H1 (cell line): ENCODE results near the gene BAAT. TPM values are rescaled to one million over a fixed set of nuclear protein-coding genes. Genes with fewer than 3 reads are reported as not detected.

Experiments
- GTF2F1 ChIP-seq: IDR thresholded peaks from 2 replicates; pipeline ENCODE4 v1.6.1; 2012; ENCODE audit warnings: low read depth, low read length, improper control_type of control experiment, borderline replicate concordance
- RFX5 ChIP-seq: IDR thresholded peaks from 2 replicates; pipeline ENCODE4 v1.6.1; 2011; ENCODE audit warnings: low read depth, low read length, improper control_type of control experiment, borderline replicate concordance
- RNF2 ChIP-seq: fragments of 200-900, 300-1000 bp; sonication (generic); IDR thresholded peaks from 2 replicates; pipeline ENCODE4 v1.7.1; 2016; ENCODE audit warnings: borderline replicate concordance, low read depth, mild to moderate bottlenecking, antibody characterized with exemption, low read length; ENCODE audit not compliant: poor library complexity, severe bottlenecking; ENCODE audit errors: missing control alignments
- SUZ12 ChIP-seq: fragments of 200-600 bp; sonication (generic); IDR thresholded peaks from 2 replicates; pipeline ENCODE4 v1.6.1; 2012; ENCODE audit warnings: mild to moderate bottlenecking, inconsistent platforms, low read length, moderate library complexity, mixed read lengths
- YY1 ChIP-seq: IDR thresholded peaks from 2 replicates; pipeline ENCODE4 v1.6.1; 2011; ENCODE audit warnings: low read depth, mild to moderate bottlenecking, low read length
- polyA plus RNA-seq, 7 experiments: library from polyadenylated mRNA; depleted of rRNA in 3 of 7; stranded (reverse) in 5 of 7; unstranded in 2 of 7; fragments of >200 nt in 5 of 7; fragments of 200-250 nt in 2 of 7; gene quantifications; 1 replicate in 5 of 7; 2 replicates in 1 of 7; 4 replicates in 1 of 7; pipeline versions ENCODE4 v1.2.1 to v1.2.3, GENCODE V29; 2011 to 2013; ENCODE audit warnings: missing spikeins in 2 of 7, mixed read lengths in 2 of 7
- total RNA-seq: library from RNA; stranded (reverse); fragmentation: NEBNext Ultra II Directional; extraction: Animal tissue kit (Norgen Biotek cat#: 25700); gene quantifications from 2 replicates; pipeline ENCODE4 v1.2.1, GENCODE V29; 2021

The BAAT gene
- total and polyA plus RNA-seq, 2 of the 8 experiments (the other 6 are each of a cell fraction or from before 2014, with no cell fraction given) = 0.09 to 0.17 TPM

GRCh38 chr9:101417389-101417788 is 32.6 kb upstream of the BAAT start (continued):
- TF ChIP-seq YY1 = no peak
- TF ChIP-seq RNF2 = no peak
- no peak for TF ChIP-seq GTF2F1
- no peak for TF ChIP-seq SUZ12
- TF ChIP-seq RFX5 = no peak
- TF ChIP-seq, all 59 proteins: peak for 0
